GM21529 (cell line): ENCODE results near the gene MCFD2.

ENCODE experiments used
- ATAC-seq: cut with Tn5 transposase; IDR thresholded peaks from one replicate; pipeline ENCODE4 v1.9.1; 2021; ENCODE audit not compliant: unreplicated experiment

Gene MCFD2

DNA sequence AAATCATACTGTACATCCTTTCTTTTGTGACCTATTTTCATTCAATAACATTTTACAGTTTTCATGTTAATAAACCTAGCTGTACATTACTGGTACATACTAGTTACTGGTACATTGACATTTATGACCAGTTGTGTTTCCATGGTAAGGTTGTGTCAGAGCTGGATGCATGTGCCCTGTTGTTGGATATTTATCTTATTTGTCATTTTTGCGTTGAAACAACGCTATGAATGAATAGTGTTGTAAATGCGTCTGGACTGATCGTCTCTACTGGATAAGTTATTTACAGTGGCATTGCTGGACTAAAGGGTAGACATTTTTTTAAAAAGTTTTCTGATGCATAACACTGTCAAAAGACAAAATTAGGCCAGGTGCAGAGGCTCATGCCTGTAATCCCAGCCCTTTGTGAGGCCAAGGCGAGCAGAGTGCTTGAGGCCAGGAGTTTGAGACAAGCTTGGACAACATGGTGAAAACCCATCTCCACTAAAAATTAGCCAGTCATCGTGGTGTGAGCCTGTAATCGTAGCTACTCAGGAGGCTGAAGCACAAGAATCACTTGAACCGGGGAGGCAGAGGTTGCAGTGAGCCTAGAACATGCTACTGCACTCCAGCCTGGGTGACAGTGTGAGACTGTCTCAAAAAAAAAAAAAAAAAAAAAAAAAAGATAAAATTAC is 40.2 kb downstream of the MCFD2 start:
- no peak for ATAC-seq

GRCh38 chr2:46874236-46874929 is 41.2 kb downstream of the MCFD2 start:
- no peak for ATAC-seq

GRCh38 chr2:46873604-46874068 is 42.0 kb downstream of the MCFD2 start:
- ATAC-seq, result no peak

GRCh38 chr2:46872902-46873603 is 42.6 kb downstream of the MCFD2 start:
- no peak for ATAC-seq

GRCh38 chr2:46871976-46872381 is 43.6 kb downstream of the MCFD2 start:
- ATAC-seq, result no peak

- ATAC-seq, result no peak
Measured at GRCh38 chr2:46870051-46870839, 45.4 kb downstream of the MCFD2 start.

DNA sequence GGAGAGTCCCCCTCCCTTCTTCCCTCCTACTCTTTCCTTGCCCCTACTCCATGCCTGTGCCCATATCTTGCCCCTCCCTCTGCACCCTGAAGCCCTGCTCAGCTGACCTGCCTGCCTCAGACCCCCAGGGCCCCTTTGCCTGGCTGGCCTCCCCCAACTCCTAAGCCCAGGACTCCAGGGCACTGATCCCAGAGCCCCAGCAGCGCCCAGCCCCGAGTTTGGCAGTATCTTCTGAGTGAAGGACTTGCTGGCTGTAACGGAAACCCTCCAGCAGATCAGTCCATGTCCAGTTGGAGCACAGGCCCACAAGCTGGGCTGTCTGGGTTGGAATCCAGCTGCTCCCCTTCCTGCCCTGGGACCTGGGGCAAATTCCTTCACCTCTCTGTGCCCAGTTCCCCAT is 46.0 kb downstream of the MCFD2 start:
- no peak for ATAC-seq

DNA sequence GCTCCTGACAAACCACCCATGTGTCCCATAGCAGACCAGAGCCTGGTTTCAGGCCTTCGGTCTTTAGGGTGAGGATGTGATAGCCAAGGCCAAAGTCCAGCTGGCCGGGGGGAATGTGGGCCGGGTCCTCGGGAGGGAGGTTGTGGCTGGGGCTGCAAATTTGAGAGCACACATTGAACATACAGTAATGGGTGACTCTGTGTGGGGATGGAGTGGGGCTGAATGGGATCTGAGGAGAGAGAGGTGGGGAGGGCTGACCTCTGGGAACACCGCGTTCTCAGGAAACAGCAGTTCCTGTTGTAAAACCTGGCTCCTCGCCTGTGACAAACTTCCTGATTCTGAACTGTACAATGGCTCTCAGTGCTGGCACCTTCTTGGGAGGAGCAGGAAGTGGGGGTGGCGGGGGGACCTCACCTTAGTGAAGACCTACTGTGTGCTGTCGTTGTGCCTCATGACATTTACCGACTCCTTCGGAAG is 48.8 kb downstream of the MCFD2 start:
- no peak for ATAC-seq

DNA sequence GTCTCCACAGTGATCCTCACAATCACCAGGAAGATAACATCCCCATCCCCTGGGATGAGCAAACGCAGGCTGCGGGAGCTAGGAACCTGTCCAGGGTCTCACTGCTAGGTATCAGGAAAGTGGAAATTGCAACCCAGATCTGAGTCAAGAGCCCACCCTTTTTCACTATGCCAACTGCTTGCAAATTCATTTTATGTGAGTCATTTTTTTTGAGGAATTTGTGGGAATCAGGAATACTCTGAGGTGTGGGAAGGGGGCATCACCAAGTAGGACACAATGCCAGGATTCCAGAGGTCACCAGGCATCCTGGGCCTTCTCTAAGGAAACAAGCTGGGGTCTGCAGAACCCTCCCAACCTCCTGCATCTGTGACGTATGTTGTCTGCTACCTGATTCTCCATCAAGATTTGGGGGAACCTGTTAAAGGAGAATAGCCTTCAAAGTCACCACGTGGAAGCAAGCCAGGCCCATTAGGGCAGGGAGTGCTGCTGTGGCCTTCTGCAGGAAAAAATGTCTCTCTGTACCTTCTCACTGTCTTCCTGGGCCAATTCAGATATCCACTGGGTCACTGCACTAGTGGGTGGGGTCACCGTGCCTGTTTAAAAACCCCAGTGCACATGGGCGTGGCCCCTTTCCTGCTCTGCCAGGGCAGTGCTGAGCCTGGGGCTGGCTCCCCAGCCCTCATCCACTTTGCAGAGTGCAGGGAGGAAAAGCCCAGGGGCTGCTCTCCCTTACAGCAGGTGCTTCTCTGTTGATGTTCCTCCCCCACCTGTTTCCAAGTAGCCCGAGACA is 50.2 kb downstream of the MCFD2 start:
- no peak for ATAC-seq

GRCh38 chr2:46863882-46864281 is 51.7 kb downstream of the MCFD2 start:
- ATAC-seq, result no peak

DNA sequence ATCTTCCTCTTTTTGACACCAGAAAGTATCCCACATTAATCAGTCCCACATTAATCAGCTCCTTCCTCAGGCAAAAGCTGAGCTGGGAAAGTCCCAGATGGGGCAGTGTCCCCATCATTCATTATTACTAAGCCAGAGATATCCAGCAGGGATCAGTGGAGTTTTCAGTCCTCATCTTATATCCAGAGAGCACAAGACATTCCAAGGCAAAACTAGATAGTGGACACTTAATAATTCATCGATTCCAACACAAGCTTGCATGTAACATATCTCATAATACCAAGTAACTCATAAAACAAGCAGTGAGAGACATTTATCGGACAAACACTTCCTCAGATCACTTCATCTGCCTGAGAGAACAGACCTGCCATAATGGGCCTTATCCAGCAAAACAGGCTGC is 53.1 kb downstream of the MCFD2 start:
- no peak for ATAC-seq

- ATAC-seq, result no peak
Measured at GRCh38 chr2:46861916-46862315, 53.7 kb downstream of the MCFD2 start.

DNA sequence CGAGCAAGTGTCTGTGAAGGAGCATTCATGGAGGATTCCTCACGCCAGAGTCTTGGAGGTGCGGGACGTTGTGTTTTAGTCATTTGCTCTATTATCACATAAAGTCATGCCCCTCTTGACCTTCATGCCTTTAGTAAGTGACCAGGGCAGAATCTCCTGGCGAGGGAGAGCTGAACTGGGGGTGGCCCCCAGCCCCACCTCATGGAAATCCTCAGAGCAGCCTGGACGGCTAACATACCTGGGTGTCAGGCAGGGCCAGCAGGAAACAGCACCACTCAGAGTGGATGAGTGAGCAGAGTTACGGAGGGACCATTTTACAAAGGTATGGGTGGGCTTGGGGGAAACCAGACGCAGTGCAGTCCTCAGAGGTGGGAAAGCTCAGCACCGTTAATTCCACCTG is 56.1 kb downstream of the MCFD2 start:
- ATAC-seq, result no peak

GRCh38 chr2:46858702-46859090 is 56.9 kb downstream of the MCFD2 start:
- no peak for ATAC-seq

GRCh38 chr2:46857871-46858701 is 57.5 kb downstream of the MCFD2 start:
- no peak for ATAC-seq

DNA sequence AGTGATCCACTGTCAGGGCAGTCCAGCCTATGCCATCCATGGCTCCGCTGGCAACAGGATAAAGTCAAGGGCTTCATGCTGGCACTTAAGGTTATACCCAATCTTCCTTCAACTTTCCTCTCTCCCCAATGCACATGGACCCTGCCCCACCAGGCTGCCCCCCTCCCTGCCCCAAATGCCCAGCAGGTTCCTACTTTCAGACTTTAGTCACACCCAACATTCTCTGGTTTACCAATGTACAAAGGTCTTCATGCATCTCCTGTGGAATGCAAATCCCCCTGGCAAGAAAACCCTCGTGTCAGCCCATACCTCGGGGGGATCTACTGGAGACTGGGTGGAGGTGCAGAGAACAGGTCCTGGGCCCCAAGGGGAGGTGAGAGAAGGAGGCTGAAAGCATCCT is 59.3 kb downstream of the MCFD2 start:
- no peak for ATAC-seq

DNA sequence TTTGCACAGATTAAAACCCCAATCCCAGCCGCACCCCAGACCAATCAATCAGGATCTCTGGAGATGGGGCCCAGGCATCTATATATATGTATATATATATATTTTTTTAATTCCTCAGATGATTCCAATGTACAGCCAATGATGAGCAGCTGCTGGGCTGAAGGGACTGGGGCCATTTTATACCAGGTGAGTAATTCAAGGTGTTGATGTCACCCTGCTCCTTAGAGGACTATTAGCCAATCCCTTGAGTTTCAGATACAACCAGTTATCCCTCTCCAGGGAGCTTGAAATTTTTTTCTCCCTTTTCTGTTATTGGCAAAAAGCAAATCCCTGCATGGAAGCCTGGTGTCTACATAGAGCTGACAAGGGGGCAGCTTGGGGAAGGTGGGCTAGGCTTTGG is 59.8 kb downstream of the MCFD2 start:
- ATAC-seq, result no peak

DNA sequence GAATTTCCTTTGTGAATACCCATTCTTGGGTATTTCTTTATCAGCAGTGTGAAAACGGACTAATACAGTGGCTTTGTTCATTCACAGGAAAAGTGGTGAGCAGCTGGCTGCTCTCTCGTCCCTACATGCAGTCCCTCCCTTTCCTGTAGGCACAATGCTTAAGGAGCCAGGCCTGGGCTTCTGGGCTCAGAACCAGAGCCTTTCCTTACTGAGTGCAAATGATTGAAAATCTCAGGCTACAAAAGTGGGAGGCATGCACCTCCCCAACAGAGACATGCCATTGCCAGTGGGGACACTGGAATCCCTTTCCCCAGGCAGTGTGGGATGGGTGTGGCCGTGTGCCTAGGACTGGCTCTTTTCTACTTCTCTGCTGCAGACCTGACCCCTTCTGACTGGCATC is 61.3 kb downstream of the MCFD2 start:
- no peak for ATAC-seq

DNA sequence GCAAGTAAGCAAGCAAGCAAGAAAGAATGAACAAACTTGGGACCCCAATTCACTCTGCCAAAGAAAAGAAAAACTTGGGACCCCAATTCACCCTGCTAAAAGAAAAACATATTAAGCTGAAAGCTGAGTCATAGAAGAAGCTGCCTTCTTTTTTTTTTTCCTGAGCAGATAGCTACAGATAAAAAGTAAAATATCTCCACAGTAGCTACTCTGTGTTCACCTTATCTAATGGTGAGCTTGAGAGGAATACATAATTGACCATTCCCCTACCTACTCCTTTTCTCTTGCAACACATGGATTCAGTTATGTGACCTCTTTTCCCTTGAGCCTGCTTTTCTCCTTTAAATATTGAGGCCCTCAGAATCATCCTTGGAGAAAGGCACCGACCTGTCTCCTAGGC is 63.0 kb downstream of the MCFD2 start:
- ATAC-seq, result no peak

DNA sequence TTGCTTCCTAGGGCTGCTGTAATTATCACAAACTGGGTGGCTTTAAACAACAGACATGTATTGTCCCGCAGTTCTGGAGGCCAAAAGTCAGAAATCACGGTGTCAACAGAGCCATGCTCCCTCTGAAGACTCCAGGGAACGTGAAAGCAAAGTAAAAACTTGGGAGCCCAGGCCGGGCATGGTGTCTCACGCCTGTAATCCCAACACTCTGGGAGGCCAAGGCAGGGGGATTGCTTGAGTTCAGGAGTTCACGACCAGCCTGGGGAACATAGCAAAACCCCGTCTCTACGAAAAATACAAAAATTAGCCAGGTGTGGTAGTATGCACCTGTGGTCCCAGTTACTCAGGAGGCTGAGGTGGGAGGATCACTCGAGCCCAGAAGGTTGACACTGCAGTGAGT is 63.5 kb downstream of the MCFD2 start:
- ATAC-seq, result no peak
